Neural cell (in vitro differentiated cells): Measurements from ENCODE around the gene NF1. TPM values are rescaled to one million over a fixed set of nuclear protein-coding genes. Genes with fewer than 3 reads are reported as not detected.
"Not testable (repeated sequence)": the region's sequence is repeated elsewhere in the genome, so short reads cannot be mapped to it uniquely, and the experiment has no call there.

ENCODE experiments used
- H2AFZ ChIP-seq: fragments of 200-600, 300-800 bp; sonication (generic), shearing (Covaris generic); 2 replicates; pipeline ENCODE4 v1.6.0; 2014; ENCODE audit warnings: low read depth, mild to moderate bottlenecking, antibody characterized with exemption, low read length, moderate library complexity
- H3F3A ChIP-seq: fragments of 200-600 bp; shearing (Covaris generic); 2 replicates; pipeline ENCODE4 v1.6.1; 2016; ENCODE audit warnings: mild to moderate bottlenecking, moderate library complexity, mixed read lengths, antibody characterized with exemption, low read length; ENCODE audit not compliant: insufficient read depth, poor library complexity, severe bottlenecking
- H3K27ac ChIP-seq: fragments of 200-600, 300-800 bp; sonication (generic), shearing (Covaris generic); 2 replicates; pipeline ENCODE4 v1.5.1; 2014; ENCODE audit warnings: mild to moderate bottlenecking, low read length, moderate library complexity
- H3K27me3 ChIP-seq: fragments of 300-800, 200-600 bp; sonication (generic), shearing (Covaris generic); 2 replicates; pipeline ENCODE4 v1.6.0; 2014; ENCODE audit warnings: mild to moderate bottlenecking, low read depth, low read length, moderate library complexity; ENCODE audit not compliant: insufficient read depth
- H3K36me3 ChIP-seq: fragments of 300-800, 200-600 bp; sonication (generic), shearing (Covaris generic); 2 replicates; pipeline ENCODE4 v1.5.1; 2014; ENCODE audit warnings: mild to moderate bottlenecking, antibody characterized with exemption, low read length, moderate library complexity; ENCODE audit not compliant: insufficient read depth
- H3K4me2 ChIP-seq: fragments of 300-800, 200-600 bp; sonication (generic), shearing (Covaris generic); 2 replicates; pipeline ENCODE4 v1.6.0; 2014; ENCODE audit warnings: mild to moderate bottlenecking, low read length
- H3K4me3 ChIP-seq: fragments of 300-800, 200-600 bp; sonication (generic), shearing (Covaris generic); 2 replicates; pipeline ENCODE4 v1.5.1; 2014; ENCODE audit warnings: mild to moderate bottlenecking, low read length, moderate library complexity
- H3K79me2 ChIP-seq: fragments of 200-600 bp; shearing (Covaris generic); replicated peaks from 2 replicates; pipeline ENCODE4 v1.6.0; 2014; ENCODE audit warnings: mild to moderate bottlenecking, low read length, moderate library complexity; ENCODE audit not compliant: insufficient read depth
- H3K9ac ChIP-seq: fragments of 300-800, 200-600 bp; sonication (generic), shearing (Covaris generic); 2 replicates; pipeline ENCODE4 v1.6.1; 2016; ENCODE audit warnings: mild to moderate bottlenecking, low read length, mixed read lengths
- H3K9me2 ChIP-seq: fragments of 200-600 bp; shearing (Covaris generic); 2 replicates; pipeline ENCODE4 v1.6.1; 2016; ENCODE audit warnings: mild to moderate bottlenecking, low read length, mixed read lengths; ENCODE audit not compliant: insufficient read depth
- H3K9me3 ChIP-seq: fragments of 200-600, 300-800 bp; sonication (generic), shearing (Covaris generic); 2 replicates; pipeline ENCODE4 v1.6.1; 2016; ENCODE audit warnings: mild to moderate bottlenecking, mixed run types, low read length, moderate library complexity, mixed read lengths
- H4K20me1 ChIP-seq: fragments of 200-600 bp; shearing (Covaris generic); 2 replicates; pipeline ENCODE4 v1.6.1; 2016; ENCODE audit warnings: mild to moderate bottlenecking, mixed run types; ENCODE audit not compliant: insufficient read depth
- EP300 ChIP-seq: fragments of 450-650 bp; conservative IDR thresholded peaks from 2 replicates; pipeline ENCODE4 v1.6.1; 2014; ENCODE audit warnings: antibody characterized with exemption, mild to moderate bottlenecking, moderate library complexity; ENCODE audit not compliant: poor library complexity, severe bottlenecking
- EZH2 ChIP-seq: fragments of 200-600, 300-800 bp; shearing (Covaris generic), sonication (generic); IDR thresholded peaks from 2 replicates; pipeline ENCODE4 v1.6.1; 2014; ENCODE audit warnings: antibody characterized with exemption, low read length, borderline replicate concordance, mild to moderate bottlenecking; ENCODE audit not compliant: insufficient read depth, poor library complexity, severe bottlenecking
- MXI1 ChIP-seq: fragments of 450-650 bp; conservative IDR thresholded peaks from 2 replicates; pipeline ENCODE4 v1.6.1; 2014; ENCODE audit warnings: antibody characterized with exemption, mild to moderate bottlenecking; ENCODE audit not compliant: poor library complexity, severe bottlenecking
- RAD21 ChIP-seq: fragments of 450-650 bp; conservative IDR thresholded peaks from 2 replicates; pipeline ENCODE4 v1.6.1; 2014; ENCODE audit warnings: antibody characterized with exemption, mild to moderate bottlenecking, moderate library complexity
- SMC3 ChIP-seq: fragments of 450-650 bp; conservative IDR thresholded peaks from 2 replicates; pipeline ENCODE4 v1.6.1; 2014; ENCODE audit warnings: antibody characterized with exemption, mild to moderate bottlenecking, moderate library complexity; ENCODE audit not compliant: poor library complexity
- TAF1 ChIP-seq: IDR thresholded peaks from 2 replicates; pipeline ENCODE4 v1.6.1; 2012; ENCODE audit warnings: low read depth
- polyA plus RNA-seq: library from polyadenylated mRNA; depleted of rRNA; stranded (reverse); fragments of >200 nt; gene quantifications from 2 replicates; pipeline ENCODE4 v1.2.3, GENCODE V29; 2014
- TF ChIP-seq, protein P1 (sequence below): IDR thresholded peaks from 2 replicates; pipeline ENCODE4 v1.6.1; 2012; ENCODE audit warnings: borderline replicate concordance
- TF ChIP-seq, protein P2 (sequence below): fragments of 450-650 bp; IDR thresholded peaks from 2 replicates; pipeline ENCODE4 v1.5.1; 2014; ENCODE audit warnings: antibody characterized with exemption, mild to moderate bottlenecking, moderate library complexity; ENCODE audit not compliant: poor library complexity, severe bottlenecking

Gene NF1
- polyA plus RNA-seq, 1 donor from 2014 or later = 22.4 TPM

DNA sequence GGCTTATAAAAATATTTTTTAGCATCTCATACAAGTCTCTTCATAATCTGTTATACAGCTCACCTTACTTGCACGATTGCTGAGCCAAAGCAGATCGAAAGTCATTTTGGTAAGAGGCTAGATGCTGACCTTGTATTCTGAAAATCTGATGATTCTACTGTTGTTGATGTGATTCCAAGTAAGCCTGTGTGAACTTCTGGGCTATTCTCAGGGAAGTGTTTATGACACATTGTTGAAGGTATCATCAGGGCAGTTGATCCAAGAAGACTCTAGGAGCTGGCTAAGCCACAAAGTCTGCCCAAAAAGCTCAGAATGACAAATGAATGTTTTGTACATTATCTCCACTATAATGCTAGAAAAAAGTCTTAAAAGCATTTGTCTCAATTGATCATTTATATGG is 186.3 kb downstream of the NF1 start:
- H2AFZ ChIP-seq = no peak overlapping the region
- H3K4me3 ChIP-seq = no peak overlapping the region
- TF ChIP-seq SMC3 = no peak
- no peaks in the 10 kb centered on the region for H3K27me3 ChIP-seq
- H3K79me2 ChIP-seq = no peaks in the 10 kb centered on the region
- H4K20me1 ChIP-seq = no peaks in the 10 kb centered on the region
- H3K27ac ChIP-seq = no peak overlapping the region
- no peaks in the 10 kb centered on the region for H3K9me2 ChIP-seq
- no peak overlapping the region for H3K9ac ChIP-seq
- H3K9me3 ChIP-seq = no peaks in the 10 kb centered on the region
- no peak overlapping the region for H3K4me2 ChIP-seq
- H3K36me3 ChIP-seq = peaks cover 3% of the 10 kb centered on the region
- H3F3A ChIP-seq = no peaks in the 10 kb centered on the region

DNA sequence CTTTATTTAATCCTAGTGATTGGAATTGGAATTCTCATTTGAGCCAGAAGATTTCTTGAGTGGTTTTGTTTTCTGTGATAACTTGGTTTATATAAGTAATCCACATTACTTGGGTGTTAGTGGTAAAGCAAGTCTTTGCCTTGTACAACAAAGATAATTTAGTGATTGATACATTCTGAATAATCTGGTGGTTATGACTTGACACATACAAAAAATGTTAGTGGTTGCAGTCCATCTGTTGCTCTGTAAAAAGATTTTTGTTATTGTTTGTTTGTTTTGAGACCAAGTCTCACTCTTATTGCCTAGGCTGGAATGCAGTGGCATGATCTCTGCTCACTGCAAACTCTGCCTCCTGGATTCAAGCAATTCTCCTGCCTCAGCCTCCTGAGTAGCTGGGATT is 189.1 kb downstream of the NF1 start:
- H3K4me3 ChIP-seq = no peak overlapping the region
- H2AFZ ChIP-seq = no peak overlapping the region
- H3K79me2 ChIP-seq = no peaks in the 10 kb centered on the region
- no peak overlapping the region for H3K27ac ChIP-seq
- no peaks in the 10 kb centered on the region for H3F3A ChIP-seq
- no peaks in the 10 kb centered on the region for H3K36me3 ChIP-seq
- no peaks in the 10 kb centered on the region for H3K9me2 ChIP-seq
- H3K9me3 ChIP-seq = no peaks in the 10 kb centered on the region
- no peak overlapping the region for H3K9ac ChIP-seq
- no peaks in the 10 kb centered on the region for H4K20me1 ChIP-seq
- no peaks in the 10 kb centered on the region for H3K27me3 ChIP-seq
- TF ChIP-seq, protein P1, sequence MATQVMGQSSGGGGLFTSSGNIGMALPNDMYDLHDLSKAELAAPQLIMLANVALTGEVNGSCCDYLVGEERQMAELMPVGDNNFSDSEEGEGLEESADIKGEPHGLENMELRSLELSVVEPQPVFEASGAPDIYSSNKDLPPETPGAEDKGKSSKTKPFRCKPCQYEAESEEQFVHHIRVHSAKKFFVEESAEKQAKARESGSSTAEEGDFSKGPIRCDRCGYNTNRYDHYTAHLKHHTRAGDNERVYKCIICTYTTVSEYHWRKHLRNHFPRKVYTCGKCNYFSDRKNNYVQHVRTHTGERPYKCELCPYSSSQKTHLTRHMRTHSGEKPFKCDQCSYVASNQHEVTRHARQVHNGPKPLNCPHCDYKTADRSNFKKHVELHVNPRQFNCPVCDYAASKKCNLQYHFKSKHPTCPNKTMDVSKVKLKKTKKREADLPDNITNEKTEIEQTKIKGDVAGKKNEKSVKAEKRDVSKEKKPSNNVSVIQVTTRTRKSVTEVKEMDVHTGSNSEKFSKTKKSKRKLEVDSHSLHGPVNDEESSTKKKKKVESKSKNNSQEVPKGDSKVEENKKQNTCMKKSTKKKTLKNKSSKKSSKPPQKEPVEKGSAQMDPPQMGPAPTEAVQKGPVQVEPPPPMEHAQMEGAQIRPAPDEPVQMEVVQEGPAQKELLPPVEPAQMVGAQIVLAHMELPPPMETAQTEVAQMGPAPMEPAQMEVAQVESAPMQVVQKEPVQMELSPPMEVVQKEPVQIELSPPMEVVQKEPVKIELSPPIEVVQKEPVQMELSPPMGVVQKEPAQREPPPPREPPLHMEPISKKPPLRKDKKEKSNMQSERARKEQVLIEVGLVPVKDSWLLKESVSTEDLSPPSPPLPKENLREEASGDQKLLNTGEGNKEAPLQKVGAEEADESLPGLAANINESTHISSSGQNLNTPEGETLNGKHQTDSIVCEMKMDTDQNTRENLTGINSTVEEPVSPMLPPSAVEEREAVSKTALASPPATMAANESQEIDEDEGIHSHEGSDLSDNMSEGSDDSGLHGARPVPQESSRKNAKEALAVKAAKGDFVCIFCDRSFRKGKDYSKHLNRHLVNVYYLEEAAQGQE = no peak
- TF ChIP-seq MXI1 (no peak), EZH2 (no peak)
- TF ChIP-seq, protein P2, sequence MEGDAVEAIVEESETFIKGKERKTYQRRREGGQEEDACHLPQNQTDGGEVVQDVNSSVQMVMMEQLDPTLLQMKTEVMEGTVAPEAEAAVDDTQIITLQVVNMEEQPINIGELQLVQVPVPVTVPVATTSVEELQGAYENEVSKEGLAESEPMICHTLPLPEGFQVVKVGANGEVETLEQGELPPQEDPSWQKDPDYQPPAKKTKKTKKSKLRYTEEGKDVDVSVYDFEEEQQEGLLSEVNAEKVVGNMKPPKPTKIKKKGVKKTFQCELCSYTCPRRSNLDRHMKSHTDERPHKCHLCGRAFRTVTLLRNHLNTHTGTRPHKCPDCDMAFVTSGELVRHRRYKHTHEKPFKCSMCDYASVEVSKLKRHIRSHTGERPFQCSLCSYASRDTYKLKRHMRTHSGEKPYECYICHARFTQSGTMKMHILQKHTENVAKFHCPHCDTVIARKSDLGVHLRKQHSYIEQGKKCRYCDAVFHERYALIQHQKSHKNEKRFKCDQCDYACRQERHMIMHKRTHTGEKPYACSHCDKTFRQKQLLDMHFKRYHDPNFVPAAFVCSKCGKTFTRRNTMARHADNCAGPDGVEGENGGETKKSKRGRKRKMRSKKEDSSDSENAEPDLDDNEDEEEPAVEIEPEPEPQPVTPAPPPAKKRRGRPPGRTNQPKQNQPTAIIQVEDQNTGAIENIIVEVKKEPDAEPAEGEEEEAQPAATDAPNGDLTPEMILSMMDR = no peak
- H3K4me2 ChIP-seq = no peak overlapping the region

DNA sequence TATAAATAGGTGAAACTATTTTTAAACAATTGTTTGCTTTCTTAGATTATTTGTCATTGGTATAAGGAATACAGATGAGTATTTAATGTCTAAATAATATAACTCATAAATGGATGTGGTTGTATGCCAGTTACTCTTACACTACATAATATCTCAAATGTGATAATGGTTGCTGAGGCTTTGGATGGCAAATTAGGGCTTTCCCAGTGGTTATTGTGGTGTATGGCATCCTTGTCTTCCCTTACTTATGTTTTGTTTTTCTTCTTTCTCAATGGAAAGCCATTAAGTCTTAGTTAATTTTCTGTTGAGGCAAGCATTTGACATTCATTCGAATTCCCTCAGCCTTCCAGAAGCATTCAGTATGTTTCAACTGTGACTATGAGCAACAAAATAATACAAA is 191.8 kb downstream of the NF1 start:
- Histone ChIP-seq H4K20me1 (no peaks in the 10 kb centered on the region), H3K9me2 (no peaks in the 10 kb centered on the region), H3K27me3 (no peaks in the 10 kb centered on the region), H2AFZ (no peak overlapping the region), H3K9ac (no peak overlapping the region), H3K36me3 (no peaks in the 10 kb centered on the region), H3K4me2 (no peak overlapping the region), H3K79me2 (no peaks in the 10 kb centered on the region), H3F3A (no peaks in the 10 kb centered on the region), H3K27ac (no peak overlapping the region), H3K4me3 (no peak overlapping the region), H3K9me3 (no peaks in the 10 kb centered on the region)
- no peak for TF ChIP-seq TAF1
- no peak for TF ChIP-seq EZH2
- TF ChIP-seq, protein P2 = no peak
- TF ChIP-seq RAD21 = no peak
- TF ChIP-seq EP300 = no peak

DNA sequence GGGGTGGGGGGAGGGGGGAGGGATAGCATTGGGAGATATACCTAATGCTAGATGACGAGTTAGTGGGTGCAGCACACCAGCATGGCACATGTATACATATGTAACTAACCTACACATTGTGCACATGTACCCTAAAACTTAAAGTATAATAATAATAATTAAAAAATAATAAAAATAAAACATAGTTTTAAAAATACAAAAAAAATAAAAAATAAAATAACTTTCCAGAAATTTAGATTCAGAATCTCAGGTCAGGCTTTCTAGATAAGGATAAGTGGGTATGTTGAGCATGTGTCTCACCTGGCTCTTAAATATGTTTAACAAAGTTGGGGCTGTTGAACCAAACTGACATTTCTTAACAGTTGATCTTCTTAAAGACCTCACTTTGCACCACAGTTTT is 193.2 kb downstream of the NF1 start:
- not testable (repeated sequence) for H3F3A ChIP-seq, H3K9ac ChIP-seq, H3K4me3 ChIP-seq

More for the DNA sequence above, 193.2 kb downstream of the NF1 start:
- not testable (repeated sequence) for H3K36me3 ChIP-seq, H3K9me2 ChIP-seq, H3K27ac ChIP-seq, H3K27me3 ChIP-seq, H3K79me2 ChIP-seq, H3K9me3 ChIP-seq, H4K20me1 ChIP-seq, H3K4me2 ChIP-seq, H2AFZ ChIP-seq
